PC-9 (cell line): ENCODE data around the gene CYBB.

ENCODE experiments used
- EZH2 ChIP-seq: fragments of 200-600 bp; sonication (generic); IDR thresholded peaks from 2 replicates; pipeline ENCODE4 v1.8.0; 2017; ENCODE audit warnings: antibody characterized with exemption, low read depth
- TF ChIP-seq, protein P1 (sequence below): fragments of 200-600 bp; sonication (generic); conservative IDR thresholded peaks from 2 replicates; pipeline ENCODE4 v1.6.1; 2017; ENCODE audit warnings: mixed run types, antibody characterized with exemption, mild to moderate bottlenecking, moderate library complexity

DNA sequence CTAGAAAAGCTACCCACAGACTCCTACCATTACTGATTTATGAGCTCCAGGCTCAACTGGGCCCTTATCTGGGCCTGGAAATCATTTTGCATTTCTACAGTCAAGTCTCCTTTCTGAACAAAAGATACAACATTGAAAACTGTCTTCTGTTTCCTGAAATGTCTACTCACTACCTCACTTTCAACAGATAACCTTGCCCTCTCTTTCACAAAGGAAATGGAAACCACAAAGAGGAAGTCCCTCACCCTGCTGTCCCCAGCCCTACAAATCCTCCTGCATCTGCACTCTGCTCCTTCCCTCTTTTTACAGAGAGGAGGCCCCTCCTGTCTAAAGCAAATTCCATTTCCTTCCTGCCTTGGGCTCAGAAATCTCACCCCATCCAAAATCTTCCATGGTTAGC is 24.8 kb upstream of the CYBB start:
- TF ChIP-seq, protein P1, sequence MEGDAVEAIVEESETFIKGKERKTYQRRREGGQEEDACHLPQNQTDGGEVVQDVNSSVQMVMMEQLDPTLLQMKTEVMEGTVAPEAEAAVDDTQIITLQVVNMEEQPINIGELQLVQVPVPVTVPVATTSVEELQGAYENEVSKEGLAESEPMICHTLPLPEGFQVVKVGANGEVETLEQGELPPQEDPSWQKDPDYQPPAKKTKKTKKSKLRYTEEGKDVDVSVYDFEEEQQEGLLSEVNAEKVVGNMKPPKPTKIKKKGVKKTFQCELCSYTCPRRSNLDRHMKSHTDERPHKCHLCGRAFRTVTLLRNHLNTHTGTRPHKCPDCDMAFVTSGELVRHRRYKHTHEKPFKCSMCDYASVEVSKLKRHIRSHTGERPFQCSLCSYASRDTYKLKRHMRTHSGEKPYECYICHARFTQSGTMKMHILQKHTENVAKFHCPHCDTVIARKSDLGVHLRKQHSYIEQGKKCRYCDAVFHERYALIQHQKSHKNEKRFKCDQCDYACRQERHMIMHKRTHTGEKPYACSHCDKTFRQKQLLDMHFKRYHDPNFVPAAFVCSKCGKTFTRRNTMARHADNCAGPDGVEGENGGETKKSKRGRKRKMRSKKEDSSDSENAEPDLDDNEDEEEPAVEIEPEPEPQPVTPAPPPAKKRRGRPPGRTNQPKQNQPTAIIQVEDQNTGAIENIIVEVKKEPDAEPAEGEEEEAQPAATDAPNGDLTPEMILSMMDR: no peak
- TF ChIP-seq EZH2: no peak
